NCI-H82 treated with DMSO at 0.1 percent for 48 hours (cell line): Measurements from ENCODE around the gene ITPA.

Source experiments
- DNase-seq: peaks from one replicate; lab custom pipeline; 2025; ENCODE audit not compliant: unreplicated experiment; lab: John Stamatoyannopoulos, UW

Gene ITPA

GRCh38 chr20:3243718-3244358 is 34.5 kb downstream of the ITPA start:
- no peak for DNase-seq

GRCh38 chr20:3244613-3245012 is 35.3 kb downstream of the ITPA start:
- DNase-seq = no peak

GRCh38 chr20:3245156-3245555 is 35.9 kb downstream of the ITPA start:
- no peak for DNase-seq

- DNase-seq = no peak
Observed at GRCh38 chr20:3245711-3246110, 36.4 kb downstream of the ITPA start.

GRCh38 chr20:3246682-3247081 is 37.4 kb downstream of the ITPA start:
- no peak for DNase-seq

- no peak for DNase-seq
Observed at GRCh38 chr20:3247638-3248037, 38.3 kb downstream of the ITPA start.

GRCh38 chr20:3248167-3248992 is 39.1 kb downstream of the ITPA start:
- no peak for DNase-seq

GRCh38 chr20:3248993-3249347 is 39.7 kb downstream of the ITPA start:
- no peak for DNase-seq

- no peak for DNase-seq
Observed at GRCh38 chr20:3250091-3250504, 40.8 kb downstream of the ITPA start.

- no peak for DNase-seq
Observed at GRCh38 chr20:3251806-3252205, 42.5 kb downstream of the ITPA start.

- DNase-seq = no peak
Observed at GRCh38 chr20:3255728-3256127, 46.4 kb downstream of the ITPA start.

GRCh38 chr20:3258429-3258828 is 49.1 kb downstream of the ITPA start:
- DNase-seq = no peak

- DNase-seq = no peak
Observed at GRCh38 chr20:3262566-3262965, 53.3 kb downstream of the ITPA start.

- no peak for DNase-seq
Observed at GRCh38 chr20:3270051-3270450, 60.8 kb downstream of the ITPA start.

- no peak for DNase-seq
Observed at GRCh38 chr20:3273371-3273770, 64.1 kb downstream of the ITPA start.
